OCI-LY1 (cell line): ENCODE data around the gene HDAC11.

Source experiments
- H2AFZ ChIP-seq: fragments of 200-600 bp; sonication (generic), shearing (Covaris generic); 2 replicates; pipeline ENCODE4 v1.6.0; 2014; ENCODE audit warnings: antibody characterized with exemption, mild to moderate bottlenecking, low read length
- H3F3A ChIP-seq: fragments of 200-600 bp; sonication (generic), shearing (Covaris generic); 2 replicates; pipeline ENCODE4 v1.6.0; 2014; ENCODE audit warnings: mild to moderate bottlenecking, antibody characterized with exemption, low read length, moderate library complexity; ENCODE audit not compliant: insufficient read depth
- H3K27ac ChIP-seq: fragments of 200-600 bp; sonication (generic); 2 replicates; pipeline ENCODE4 v1.5.1; 2014; ENCODE audit warnings: low read length, mixed run types, mild to moderate bottlenecking, low read depth; ENCODE audit not compliant: poor library complexity, severe bottlenecking
- H3K27me3 ChIP-seq: fragments of 200-600 bp; sonication (generic); 2 replicates; pipeline ENCODE4 v1.6.0; 2014; ENCODE audit warnings: antibody characterized with exemption, mild to moderate bottlenecking, low read length, moderate library complexity; ENCODE audit not compliant: insufficient read depth
- H3K36me3 ChIP-seq: fragments of 200-600 bp; sonication (generic); 2 replicates; pipeline ENCODE4 v1.6.1; 2014; ENCODE audit warnings: mild to moderate bottlenecking, antibody characterized with exemption, low read length, moderate library complexity, mixed read lengths; ENCODE audit not compliant: insufficient read depth
- H3K4me1 ChIP-seq: fragments of 200-600 bp; sonication (generic); 2 replicates; pipeline ENCODE4 v1.5.1; 2014; ENCODE audit warnings: mild to moderate bottlenecking, low read length, moderate library complexity; ENCODE audit not compliant: insufficient read depth, severe bottlenecking
- H3K4me2 ChIP-seq: fragments of 200-600 bp; sonication (generic), shearing (Covaris generic); 2 replicates; pipeline ENCODE4 v1.6.1; 2014; ENCODE audit warnings: low read length
- H3K4me3 ChIP-seq: fragments of 200-600 bp; sonication (generic); 2 replicates; pipeline ENCODE4 v1.5.1; 2014; ENCODE audit warnings: low read length, low read depth, mild to moderate bottlenecking, mixed read lengths; ENCODE audit not compliant: poor library complexity, severe bottlenecking
- H3K79me2 ChIP-seq: fragments of 200-600 bp; shearing (Covaris generic); 2 replicates; pipeline ENCODE4 v1.6.1; 2016; ENCODE audit warnings: mixed run types, low read length, mixed read lengths; ENCODE audit not compliant: insufficient read depth
- H3K9ac ChIP-seq: fragments of 200-600 bp; sonication (generic), shearing (Covaris generic); 2 replicates; pipeline ENCODE4 v1.6.1; 2014; ENCODE audit warnings: mild to moderate bottlenecking, low read length, mixed read lengths
- H3K9me2 ChIP-seq: fragments of 200-600 bp; sonication (generic), shearing (Covaris generic); 2 replicates; pipeline ENCODE4 v1.6.1; 2014; ENCODE audit warnings: low read depth, mild to moderate bottlenecking, low read length, mixed read lengths
- H3K9me3 ChIP-seq: fragments of 200-600 bp; shearing (Covaris generic); 2 replicates; pipeline ENCODE4 v1.6.1; 2014; ENCODE audit warnings: low read length, mixed read lengths
- H4K20me1 ChIP-seq: fragments of 200-600 bp; sonication (generic), shearing (Covaris generic); 2 replicates; pipeline ENCODE4 v1.6.0; 2016; ENCODE audit warnings: mild to moderate bottlenecking, low read length; ENCODE audit not compliant: insufficient read depth
- EZH2 ChIP-seq: fragments of 200-600 bp; sonication (generic), shearing (Covaris generic); IDR thresholded peaks from 2 replicates; pipeline ENCODE4 v1.8.0; 2017; ENCODE audit warnings: borderline replicate concordance, mixed run types, mild to moderate bottlenecking, antibody characterized with exemption, low read length, moderate library complexity, mixed read lengths
- TF ChIP-seq, protein P1 (sequence below): fragments of 200-600 bp; sonication (generic), shearing (Covaris generic); IDR thresholded peaks from 2 replicates; pipeline ENCODE4 v1.5.1; 2017; ENCODE audit warnings: mild to moderate bottlenecking, antibody characterized with exemption, low read length, moderate library complexity, mixed read lengths

The HDAC11 gene

DNA sequence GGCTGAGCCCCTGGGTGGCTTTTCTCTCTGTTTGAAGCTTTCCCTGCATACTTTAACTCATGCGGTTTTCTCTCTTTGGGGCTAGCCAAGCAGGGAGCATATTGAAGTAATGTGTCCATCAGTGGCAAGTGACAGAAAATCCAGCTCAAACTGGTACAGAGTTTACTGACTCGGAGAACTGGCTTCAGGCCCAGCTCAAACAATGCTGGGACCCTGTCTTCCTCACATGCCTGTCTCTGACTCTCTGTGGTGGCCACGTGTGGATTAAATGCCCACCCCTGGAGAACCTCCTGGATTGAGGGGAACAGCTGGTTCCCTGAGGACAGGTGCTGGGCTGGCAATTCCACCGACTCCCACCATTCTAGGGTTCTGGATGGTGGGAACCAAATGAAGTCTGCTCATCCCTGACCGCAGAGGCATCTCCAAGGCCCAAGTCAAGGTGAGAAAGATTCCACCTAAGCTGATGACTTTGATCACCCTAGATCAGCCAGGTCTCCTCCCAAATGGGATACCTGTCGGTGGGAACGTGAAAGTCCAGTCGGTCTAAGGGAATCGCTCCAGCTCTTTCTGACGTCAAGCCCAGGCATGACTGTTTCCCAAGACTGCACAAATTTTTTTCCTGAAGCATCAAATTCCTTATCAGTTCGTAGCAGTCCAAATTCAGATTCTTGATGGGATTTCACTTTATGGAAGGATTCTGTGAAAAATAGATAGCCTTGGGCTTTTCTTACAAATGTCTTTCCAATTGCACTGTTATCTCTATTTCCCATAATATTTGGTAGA lies 16.3 kb upstream of the HDAC11 start:
- no peaks in the 10 kb centered on the region for H3F3A ChIP-seq
- no peak overlapping the region for H3K4me3 ChIP-seq
- H2AFZ ChIP-seq, result no peak overlapping the region
- H3K9me3 ChIP-seq, result no peaks in the 10 kb centered on the region
- no peaks in the 10 kb centered on the region for H3K4me1 ChIP-seq
- no peak overlapping the region for H3K27ac ChIP-seq
- H3K9ac ChIP-seq, result no peak overlapping the region
- no peaks in the 10 kb centered on the region for H3K36me3 ChIP-seq
- 0 out of 2 replicates have a peak, but pooled peaks cover 14% of the 10 kb centered on the region for H3K27me3 ChIP-seq
- no peaks in the 10 kb centered on the region for H3K79me2 ChIP-seq
- no peaks in the 10 kb centered on the region for H3K9me2 ChIP-seq
- no peaks in the 10 kb centered on the region for H4K20me1 ChIP-seq
- H3K4me2 ChIP-seq, result no peak overlapping the region
- TF ChIP-seq, protein P1, sequence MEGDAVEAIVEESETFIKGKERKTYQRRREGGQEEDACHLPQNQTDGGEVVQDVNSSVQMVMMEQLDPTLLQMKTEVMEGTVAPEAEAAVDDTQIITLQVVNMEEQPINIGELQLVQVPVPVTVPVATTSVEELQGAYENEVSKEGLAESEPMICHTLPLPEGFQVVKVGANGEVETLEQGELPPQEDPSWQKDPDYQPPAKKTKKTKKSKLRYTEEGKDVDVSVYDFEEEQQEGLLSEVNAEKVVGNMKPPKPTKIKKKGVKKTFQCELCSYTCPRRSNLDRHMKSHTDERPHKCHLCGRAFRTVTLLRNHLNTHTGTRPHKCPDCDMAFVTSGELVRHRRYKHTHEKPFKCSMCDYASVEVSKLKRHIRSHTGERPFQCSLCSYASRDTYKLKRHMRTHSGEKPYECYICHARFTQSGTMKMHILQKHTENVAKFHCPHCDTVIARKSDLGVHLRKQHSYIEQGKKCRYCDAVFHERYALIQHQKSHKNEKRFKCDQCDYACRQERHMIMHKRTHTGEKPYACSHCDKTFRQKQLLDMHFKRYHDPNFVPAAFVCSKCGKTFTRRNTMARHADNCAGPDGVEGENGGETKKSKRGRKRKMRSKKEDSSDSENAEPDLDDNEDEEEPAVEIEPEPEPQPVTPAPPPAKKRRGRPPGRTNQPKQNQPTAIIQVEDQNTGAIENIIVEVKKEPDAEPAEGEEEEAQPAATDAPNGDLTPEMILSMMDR, result no peak
- no peak for TF ChIP-seq EZH2

DNA sequence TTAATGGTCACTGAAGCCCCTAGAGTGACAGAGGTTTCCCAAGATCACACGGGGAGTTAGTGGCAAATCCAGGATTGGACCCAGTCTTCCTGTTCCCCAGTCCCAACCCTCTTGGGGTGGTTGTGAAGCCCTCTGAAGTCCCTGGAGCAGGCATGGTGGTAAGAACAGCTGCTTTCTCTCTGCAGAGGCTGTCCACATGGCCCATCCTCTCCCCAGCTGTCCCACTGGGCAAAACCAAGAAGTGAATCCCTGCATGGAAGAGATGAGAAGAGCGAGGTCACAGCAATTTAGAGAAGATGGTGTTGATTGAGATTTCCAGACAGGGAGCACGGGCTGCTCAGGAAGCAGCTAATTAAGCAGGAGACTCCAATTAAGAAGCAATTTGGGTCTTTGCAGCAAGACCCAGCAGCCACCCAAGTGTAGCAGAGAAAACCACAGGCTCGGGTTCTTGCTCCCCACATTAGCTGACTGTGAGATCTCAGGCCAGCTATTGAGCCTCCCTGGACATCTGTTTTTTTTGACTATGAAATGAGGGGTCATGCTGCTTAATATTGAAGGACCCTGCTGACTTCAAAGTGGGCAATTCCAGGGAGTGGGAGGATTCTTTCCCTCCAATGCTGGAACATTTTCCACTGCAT lies 14.8 kb upstream of the HDAC11 start:
- Histone ChIP-seq H3K9ac (no peak overlapping the region), H4K20me1 (no peaks in the 10 kb centered on the region), H3K4me1 (no peaks in the 10 kb centered on the region), H3K9me3 (no peaks in the 10 kb centered on the region), H2AFZ (no peak overlapping the region), H3K36me3 (no peaks in the 10 kb centered on the region), H3K4me2 (no peak overlapping the region), H3K79me2 (no peaks in the 10 kb centered on the region), H3K27ac (no peak overlapping the region), H3K9me2 (no peaks in the 10 kb centered on the region), H3F3A (no peaks in the 10 kb centered on the region), H3K27me3 (0 out of 2 replicates have a peak, but pooled peaks cover 14% of the 10 kb centered on the region), H3K4me3 (no peak overlapping the region)
- TF ChIP-seq, protein P1, result no peak
- no peak for TF ChIP-seq EZH2

DNA sequence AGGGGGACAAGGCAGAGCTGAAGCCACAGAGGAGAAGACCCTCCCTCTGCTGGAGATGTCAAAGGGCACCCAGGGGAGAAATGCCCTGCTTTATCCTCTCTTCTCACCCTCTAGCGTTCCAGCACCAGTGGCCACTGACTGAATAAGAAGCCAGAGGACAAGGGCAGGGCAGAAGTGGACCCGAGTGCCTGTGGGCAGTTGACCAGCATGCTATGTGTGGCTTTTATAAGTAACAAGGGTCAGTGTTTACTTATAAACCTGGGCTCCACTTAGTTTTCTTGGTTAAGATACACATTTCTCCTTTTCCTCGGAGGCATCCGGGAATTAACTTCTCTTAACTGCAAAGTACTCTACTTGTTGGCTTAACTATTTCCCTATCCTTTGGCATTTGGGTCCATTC lies 13.3 kb upstream of the HDAC11 start:
- no peaks in the 10 kb centered on the region for H3F3A ChIP-seq
- no peak overlapping the region for H2AFZ ChIP-seq
- TF ChIP-seq EZH2, result no peak
- TF ChIP-seq, protein P1, result no peak
- H3K4me3 ChIP-seq, result no peak overlapping the region
- H3K4me1 ChIP-seq, result no peaks in the 10 kb centered on the region
- H3K9me2 ChIP-seq, result no peaks in the 10 kb centered on the region
- no peaks in the 10 kb centered on the region for H3K9me3 ChIP-seq
- H4K20me1 ChIP-seq, result no peaks in the 10 kb centered on the region
- no peak overlapping the region for H3K9ac ChIP-seq
- no peaks in the 10 kb centered on the region for H3K36me3 ChIP-seq
- no peak overlapping the region for H3K4me2 ChIP-seq
- no peak overlapping the region for H3K27ac ChIP-seq
- 0 out of 2 replicates have a peak, but pooled peaks cover 14% of the 10 kb centered on the region for H3K27me3 ChIP-seq
- no peaks in the 10 kb centered on the region for H3K79me2 ChIP-seq
